ENCODE measurements around the gene PPHLN1. TPM values are rescaled to one million over a fixed set of nuclear protein-coding genes. Genes with fewer than 3 reads are reported as not detected.

PPHLN1 gene
- total and polyA plus RNA-seq, 2 of the 8 experiments (the other 6 are each of a cell fraction or from before 2014, with no cell fraction given) = 34.3 to 71.6 TPM

GRCh38 chr12:42373669-42374068 lies 47.7 kb downstream of the PPHLN1 start (continued):
- TF ChIP-seq SIN3A (conservative IDR thresholded peaks at IDR 0.05 in 1 of 2, IDR thresholded peaks at IDR 0.05 in 1 of 2; ENCODE audit: low read depth in 1 of 2, low read length in 2 of 2) = no peak

Measured in H1 (cell line).